Forelimb muscle (tissue), 1 donor: ENCODE measurements around the gene CACNA1D. TPM values are rescaled to one million over a fixed set of nuclear protein-coding genes. Genes with fewer than 3 reads are reported as not detected.
"Not testable (repeated sequence)": the region's sequence is repeated elsewhere in the genome, so short reads cannot be mapped to it uniquely, and the experiment has no call there.

Experiments
- DNase-seq: peaks from one replicate; pipeline ENCODE4 v3.0.0-alpha.2; 2013; ENCODE audit warnings: low read depth
- polyA plus RNA-seq: library from polyadenylated mRNA; unstranded; fragments of 120-200 nt; gene quantifications from one replicate; pipeline ENCODE4 v1.2.1, GENCODE V29; 2013; ENCODE audit not compliant: insufficient read length

CACNA1D gene
- polyA plus RNA-seq, 1 donor: 1.4 TPM

DNA sequence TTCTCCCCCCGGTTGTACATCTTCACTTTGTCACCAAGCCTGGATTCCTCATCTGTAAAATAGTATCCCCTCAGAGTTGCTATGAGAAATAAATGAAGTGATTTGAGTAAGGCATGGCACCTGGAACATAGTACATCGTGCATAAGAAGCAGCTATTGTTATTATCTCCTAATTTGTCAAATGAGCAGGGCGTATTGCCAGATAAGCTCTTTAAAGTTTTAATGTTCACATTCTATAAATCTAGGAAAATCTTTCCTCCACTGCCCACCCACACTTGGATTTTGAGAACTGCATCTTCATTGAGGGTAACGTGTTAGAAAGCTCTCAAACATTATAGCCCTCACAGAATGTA lies 32.3 kb downstream of the CACNA1D start:
- DNase-seq: no peak

DNA sequence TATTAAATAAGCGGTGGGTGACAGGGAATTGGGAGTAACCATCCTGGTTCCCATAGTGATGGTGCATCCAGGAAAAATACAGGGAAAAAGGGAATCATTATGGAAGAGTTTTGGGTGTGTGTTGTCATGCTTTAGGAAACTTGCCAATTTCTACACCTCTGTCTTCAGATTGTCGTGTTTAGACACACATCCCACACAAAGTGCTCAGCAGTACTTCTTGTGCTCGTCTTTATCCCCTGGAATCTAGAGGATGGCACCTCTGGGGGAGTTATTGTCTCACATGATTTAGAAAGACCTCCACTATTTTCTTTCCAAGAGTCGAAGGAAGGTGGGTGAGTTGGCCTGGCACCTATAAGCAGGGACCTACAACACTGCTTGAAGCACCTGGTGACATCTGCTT lies 35.8 kb downstream of the CACNA1D start:
- no peak for DNase-seq

- DNase-seq: no peak
Observed at GRCh38 chr3:53531749-53532148, 37.3 kb downstream of the CACNA1D start.

DNA sequence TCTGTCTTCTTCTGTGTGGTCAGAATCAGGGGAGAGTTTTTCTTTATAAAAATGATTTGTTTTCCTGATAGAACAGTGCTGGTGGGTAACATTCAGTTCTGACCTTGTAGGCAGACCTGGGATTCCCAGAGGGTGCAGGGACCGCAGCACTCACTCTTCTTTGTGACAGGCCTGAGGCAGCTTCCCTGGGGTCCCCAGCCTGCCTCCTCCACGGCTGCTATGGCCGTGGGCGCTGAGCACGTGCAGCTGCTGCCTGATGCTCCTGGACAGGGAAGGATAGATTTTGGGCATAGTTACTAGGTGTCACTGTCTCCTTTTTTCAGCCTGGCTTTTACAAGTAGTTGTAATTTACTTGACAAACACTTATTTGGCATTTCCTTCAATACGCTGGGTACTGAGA lies 39.1 kb downstream of the CACNA1D start:
- DNase-seq: no peak

GRCh38 chr3:53534216-53534615 lies 39.8 kb downstream of the CACNA1D start:
- DNase-seq: no peak

- no peak for DNase-seq
Observed at GRCh38 chr3:53534676-53535400, 40.4 kb downstream of the CACNA1D start.

- DNase-seq: no peak
Observed at GRCh38 chr3:53536282-53536681, 41.9 kb downstream of the CACNA1D start.

DNA sequence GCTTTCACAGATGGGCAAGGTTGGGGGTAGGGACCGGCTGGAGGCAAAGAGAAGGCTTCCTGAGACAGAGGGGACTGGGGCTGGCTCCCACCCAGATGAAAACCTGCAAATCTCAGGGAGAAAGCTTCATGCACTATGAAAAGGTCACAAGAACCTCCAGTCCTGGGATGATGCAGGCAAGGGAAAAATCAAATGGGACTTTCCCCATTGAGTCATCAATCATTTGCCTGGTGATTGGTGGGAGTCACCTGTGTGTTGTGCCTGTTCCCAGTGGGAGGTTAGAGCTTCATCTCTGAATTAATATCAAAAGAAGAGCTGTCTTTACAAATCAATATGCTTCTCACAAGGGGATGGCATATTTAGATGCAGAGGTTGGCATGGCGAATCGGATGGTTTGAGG lies 49.9 kb downstream of the CACNA1D start:
- no peak for DNase-seq

DNA sequence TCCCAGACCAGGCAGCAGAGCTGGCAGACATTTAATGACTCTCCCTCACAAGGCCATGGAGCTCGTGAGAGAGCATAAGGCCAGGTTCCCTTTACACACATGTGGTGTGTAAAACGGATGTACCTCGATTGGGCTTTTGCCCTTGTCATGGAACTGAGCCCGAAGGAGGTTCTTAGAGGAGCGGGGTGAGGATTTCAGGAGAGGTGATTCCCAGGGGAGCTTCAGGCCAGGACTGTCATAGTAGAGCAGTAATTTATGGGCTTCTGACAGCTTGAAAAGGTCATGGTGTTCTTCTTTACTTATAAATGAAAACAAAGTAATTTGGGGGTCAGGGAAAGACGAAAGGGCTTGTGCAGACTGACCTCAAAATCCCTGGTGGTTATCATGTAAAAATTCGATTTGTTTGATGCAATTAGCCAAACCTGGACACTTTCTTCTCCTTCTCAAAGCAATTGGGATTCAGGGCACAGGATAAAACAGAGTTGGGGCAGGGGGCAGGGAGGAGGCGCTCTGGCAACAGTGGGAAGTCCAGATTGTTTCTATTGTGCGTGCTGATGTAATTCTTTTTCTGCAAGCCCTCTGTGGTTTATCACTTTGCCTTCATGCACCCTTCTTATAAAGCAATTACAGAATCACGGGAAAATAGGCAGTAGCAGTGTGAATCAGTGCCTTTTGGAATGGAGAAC lies 51.0 kb downstream of the CACNA1D start:
- DNase-seq: no peak

DNA sequence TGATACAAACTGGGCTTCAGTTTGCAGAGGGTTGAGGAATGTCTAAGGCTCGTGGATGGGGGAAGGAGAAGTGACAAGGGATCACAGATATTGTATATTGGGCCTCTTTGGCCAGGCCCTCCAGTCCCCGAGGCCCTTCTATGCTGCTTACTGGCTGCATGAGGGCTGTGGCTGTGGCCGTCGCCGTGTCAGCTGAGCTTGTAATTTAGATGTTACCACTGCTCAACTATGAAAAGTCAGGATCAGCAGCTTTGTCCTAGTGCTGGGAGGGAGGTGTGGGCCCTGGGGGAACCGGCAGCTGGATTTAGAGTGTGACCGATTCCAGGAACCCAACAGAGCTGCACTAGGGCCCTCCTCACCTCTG lies 51.6 kb downstream of the CACNA1D start:
- no peak for DNase-seq

DNA sequence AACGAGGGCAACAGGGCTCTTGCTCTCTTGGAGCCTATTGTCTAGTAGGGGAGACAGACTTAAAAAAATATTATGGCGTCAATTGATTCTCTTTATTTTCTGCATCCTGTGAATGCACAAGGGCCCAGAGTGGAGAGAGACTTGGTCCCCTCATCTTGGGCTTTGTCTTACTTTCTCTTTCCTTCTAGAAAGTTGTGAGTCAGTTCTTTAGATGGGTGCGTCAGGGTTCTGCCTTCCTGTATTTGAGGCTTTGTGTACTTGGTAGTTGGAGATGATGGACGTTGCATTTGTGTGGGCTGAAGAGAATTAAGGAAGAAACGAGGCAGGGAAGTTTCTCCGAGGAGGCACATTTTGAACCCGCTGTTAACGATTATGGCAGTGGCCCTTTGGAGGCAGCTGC lies 52.9 kb downstream of the CACNA1D start:
- DNase-seq: no peak

- no peak for DNase-seq
Observed at GRCh38 chr3:53550005-53550620, 55.7 kb downstream of the CACNA1D start.

DNA sequence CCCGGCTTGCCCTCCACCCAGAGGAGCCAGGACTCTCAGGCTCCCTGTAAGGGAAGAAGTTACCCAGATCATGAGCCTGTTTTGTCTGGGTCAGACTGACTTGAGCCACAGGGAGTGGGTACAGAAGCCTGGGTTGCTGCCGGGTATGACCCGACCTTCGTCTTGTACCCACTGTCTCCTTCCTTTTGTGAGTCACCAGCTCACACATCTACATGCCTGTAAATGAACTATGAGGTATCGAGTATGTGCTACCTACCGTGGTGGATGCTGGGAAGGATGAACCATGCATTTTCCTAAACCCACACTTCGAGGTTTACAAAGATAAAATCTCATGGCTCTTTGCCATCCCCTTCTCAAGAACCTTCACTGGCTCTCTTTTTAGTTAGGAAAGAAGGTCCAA lies 56.9 kb downstream of the CACNA1D start:
- no peak for DNase-seq

DNA sequence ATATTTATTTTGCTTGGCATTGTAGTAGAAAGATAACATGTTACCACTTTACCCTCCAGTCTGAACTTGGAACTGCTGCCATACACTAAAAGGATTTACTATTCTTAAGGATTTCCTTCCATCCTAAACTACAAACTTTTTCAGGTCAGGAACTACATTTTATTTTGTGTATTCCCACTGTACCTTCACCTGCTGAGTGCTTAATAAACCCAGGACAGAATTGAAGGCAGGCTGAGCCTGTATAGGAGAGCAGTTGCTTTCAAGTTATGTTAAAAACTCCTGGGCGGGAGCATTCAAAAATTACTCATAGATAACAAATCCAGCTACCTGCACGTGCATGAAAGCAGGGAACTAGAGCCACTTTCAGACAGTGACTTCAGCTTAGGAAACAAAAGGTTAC lies 58.3 kb downstream of the CACNA1D start:
- no peak for DNase-seq

DNA sequence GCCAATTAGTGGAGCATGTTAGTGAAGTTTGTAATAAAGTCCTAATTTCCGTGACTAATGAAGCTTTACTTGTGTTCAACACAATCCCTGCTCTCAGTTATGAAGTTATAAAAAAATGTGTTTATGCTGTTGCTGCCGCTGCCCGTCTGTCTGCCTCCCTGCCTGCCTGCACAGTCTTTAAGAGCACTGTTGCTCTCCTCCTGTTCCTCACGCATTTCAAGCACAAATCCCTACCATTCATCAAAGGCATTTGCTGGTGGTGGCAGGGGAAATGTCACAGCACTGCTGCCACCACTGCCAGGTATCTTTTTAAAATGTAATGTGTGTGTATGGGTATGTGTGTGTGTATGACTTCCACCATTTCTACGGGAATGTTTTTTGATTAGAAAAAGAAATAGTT lies 58.8 kb downstream of the CACNA1D start:
- DNase-seq: no peak

DNA sequence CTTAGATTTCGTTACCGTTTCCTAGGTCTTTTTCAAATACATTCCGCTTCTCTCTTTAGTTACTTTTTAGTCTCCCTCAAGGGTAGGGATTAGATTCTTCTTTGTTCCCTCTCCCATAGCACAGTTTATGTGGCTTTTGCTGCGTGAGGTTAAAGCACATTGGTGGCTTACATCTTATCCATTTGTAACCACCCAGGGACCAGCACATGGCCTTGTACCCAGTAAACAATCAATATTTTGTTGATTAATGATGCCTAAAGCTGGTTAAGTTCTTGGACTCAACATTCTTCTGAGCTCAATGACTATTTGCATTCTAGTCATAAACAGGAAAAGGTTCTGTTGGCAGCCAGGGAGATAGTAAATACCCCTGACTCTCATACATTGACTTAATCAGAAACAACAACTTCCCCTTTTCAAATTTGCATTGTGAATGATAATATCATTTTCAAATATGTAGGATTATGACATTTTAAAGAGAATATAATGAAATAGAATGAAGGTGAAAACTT lies 60.2 kb downstream of the CACNA1D start:
- DNase-seq: no peak

DNA sequence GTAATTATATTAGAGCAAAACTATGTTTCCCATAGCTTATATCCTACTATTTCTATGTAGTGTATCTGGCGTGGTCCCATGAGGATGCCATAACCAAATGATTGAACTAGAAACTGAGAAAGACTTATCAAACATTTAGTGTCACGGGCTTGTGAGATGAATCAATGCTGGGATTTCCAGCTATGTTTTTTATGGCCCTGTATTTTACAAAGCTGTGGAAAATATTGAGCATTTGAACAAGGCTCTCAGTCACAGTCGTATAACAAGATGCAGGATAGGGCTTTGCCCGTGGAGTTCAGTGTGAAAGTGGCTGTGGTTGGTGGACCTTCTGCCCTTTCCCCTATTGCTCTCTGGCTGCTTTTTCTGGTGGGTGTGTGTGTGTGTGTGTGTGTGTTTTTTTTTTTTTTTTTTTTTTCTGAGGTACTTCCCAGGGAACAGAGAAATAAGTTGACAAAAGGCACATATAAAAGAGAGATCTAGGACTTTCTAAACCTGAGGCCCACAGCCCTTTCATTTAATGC lies 60.7 kb downstream of the CACNA1D start:
- no peak for DNase-seq

- DNase-seq: no peak
Observed at GRCh38 chr3:53566461-53567145, 72.2 kb downstream of the CACNA1D start.

GRCh38 chr3:53570081-53570480 lies 75.7 kb downstream of the CACNA1D start:
- DNase-seq: no peak

- no peak for DNase-seq
Observed at GRCh38 chr3:53570709-53571108, 76.3 kb downstream of the CACNA1D start.

DNA sequence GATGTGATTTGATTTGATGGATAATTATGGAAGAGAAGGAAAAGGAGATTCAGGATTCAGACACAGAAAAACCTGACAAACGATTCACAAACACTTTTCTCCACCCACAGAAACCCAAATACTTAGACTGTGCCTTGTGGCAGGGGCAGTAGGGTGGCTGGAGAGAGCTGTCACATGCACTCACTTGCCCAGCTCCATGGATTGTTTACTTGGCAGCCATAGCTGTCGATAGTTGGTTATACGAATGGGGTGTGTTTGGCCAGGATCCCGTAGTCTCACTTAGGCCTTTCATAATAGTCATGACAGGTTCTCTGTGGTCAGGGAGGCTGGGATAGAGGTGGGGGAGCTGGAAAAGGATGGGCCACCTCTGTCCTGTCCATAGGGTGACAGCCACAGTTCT lies 76.9 kb downstream of the CACNA1D start:
- no peak for DNase-seq

GRCh38 chr3:53572184-53572583 lies 77.8 kb downstream of the CACNA1D start:
- not testable (repeated sequence) for DNase-seq
